Dedifferentiated amniotic fluid mesenchymal stem cell (primary cell): ENCODE data around the gene AGGF1.
"Not testable (repeated sequence)": the region's sequence is repeated elsewhere in the genome, so short reads cannot be mapped to it uniquely, and the experiment has no call there.

Experiments
- DNase-seq: peaks from one replicate; pipeline ENCODE4 v3.0.0-alpha.2; 2016; ENCODE audit errors: extremely low spot score

Gene AGGF1, protein sequence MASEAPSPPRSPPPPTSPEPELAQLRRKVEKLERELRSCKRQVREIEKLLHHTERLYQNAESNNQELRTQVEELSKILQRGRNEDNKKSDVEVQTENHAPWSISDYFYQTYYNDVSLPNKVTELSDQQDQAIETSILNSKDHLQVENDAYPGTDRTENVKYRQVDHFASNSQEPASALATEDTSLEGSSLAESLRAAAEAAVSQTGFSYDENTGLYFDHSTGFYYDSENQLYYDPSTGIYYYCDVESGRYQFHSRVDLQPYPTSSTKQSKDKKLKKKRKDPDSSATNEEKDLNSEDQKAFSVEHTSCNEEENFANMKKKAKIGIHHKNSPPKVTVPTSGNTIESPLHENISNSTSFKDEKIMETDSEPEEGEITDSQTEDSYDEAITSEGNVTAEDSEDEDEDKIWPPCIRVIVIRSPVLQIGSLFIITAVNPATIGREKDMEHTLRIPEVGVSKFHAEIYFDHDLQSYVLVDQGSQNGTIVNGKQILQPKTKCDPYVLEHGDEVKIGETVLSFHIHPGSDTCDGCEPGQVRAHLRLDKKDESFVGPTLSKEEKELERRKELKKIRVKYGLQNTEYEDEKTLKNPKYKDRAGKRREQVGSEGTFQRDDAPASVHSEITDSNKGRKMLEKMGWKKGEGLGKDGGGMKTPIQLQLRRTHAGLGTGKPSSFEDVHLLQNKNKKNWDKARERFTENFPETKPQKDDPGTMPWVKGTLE

DNA sequence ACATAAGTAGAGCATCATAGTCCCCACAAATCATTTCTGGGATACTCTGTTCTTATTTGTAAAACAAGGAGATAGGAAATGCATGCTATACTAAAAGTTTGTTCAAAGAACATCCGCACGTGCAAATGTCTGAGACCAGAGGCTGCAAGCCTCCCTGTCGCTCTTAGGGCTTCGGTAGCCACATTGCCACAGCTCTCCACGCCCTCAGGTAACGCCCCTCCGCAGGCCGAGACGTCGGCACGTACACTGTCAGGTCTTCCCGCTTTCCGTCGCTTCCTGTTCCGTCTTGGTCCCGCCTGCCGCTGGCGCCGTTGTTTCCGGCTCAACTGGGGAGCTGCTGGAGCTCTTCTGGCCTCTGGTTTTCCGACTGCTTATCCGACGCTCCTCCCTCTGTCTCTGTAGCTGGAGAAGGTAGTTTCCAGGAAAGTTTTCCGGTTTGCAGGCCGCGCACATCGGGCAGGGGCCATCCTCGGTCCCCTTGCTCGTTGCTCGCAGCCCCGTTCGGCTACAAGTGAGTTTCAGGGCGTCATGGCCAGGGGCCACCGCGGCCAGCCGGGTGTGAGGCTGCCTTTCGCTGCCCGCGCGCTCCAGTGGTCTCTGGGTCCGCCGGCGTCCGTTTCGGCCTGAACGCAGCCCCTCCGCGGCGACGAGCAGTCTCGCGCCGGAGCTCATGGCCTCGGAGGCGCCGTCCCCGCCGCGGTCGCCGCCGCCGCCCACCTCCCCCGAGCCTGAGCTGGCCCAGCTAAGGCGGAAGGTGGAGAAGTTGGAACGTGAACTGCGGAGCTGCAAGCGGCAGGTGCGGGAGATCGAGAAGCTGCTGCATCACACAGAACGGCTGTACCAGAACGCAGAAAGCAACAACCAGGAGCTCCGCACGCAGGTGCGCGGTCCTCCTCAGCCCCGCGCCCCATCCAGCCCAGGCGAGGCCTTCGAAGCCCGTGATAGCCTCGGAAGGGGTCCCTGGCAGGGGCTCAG lies at the start of gene AGGF1:
TSS of gene AGGF1 (plus strand) at position 308 of the 975 bp plus-strand sequence. CDS start at position 671, 363 bp downstream.
- DNase-seq = peak; percentile 81

DNA sequence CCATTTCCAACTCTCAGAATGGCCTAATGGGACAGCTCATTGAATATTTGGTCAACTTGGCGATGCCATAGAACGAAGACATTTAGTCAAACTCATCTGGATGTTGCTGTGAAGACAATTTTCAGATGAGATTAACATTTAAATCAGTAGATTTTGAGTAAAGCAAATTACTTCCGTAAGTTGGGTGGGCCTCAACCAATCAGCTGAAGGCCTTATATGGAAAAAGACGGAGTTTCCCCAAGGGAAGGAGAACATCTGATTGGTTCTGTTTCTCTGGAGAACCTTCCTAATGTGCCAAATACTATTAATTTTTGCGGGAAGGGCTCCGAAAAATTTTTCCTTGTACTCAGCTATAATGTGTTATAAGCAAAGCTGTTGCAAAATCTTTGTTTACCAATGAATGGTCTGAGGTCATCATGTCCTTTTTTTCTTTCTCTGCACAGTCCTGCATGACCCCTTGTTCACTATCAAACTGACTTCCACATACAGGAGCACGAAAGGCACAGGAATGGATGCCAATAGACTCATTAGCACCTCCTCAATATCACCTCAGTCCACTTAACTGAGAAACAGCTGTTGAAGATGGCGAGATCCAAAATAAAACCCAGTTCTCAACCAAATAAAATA lies 49.6 kb upstream of the AGGF1 start:
- DNase-seq = no peak

DNA sequence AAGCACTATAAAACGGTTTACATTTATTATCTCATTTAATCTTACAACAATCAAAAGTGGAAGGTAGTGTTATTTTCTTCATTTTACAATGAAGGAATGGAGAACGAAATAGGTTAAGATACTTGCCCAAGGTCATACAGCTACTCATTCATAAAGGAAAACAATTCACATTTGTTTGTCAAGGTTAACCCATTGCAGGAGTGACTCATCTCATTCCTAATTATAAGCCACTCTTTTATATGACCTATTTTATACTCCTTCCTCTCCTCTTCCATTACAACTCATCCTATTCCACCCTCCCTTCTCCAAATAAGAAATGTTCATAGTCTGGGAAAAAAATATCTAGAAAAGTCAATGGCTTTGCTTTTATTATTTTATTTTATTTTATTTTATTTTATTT lies 47.8 kb upstream of the AGGF1 start:
- DNase-seq = no peak

DNA sequence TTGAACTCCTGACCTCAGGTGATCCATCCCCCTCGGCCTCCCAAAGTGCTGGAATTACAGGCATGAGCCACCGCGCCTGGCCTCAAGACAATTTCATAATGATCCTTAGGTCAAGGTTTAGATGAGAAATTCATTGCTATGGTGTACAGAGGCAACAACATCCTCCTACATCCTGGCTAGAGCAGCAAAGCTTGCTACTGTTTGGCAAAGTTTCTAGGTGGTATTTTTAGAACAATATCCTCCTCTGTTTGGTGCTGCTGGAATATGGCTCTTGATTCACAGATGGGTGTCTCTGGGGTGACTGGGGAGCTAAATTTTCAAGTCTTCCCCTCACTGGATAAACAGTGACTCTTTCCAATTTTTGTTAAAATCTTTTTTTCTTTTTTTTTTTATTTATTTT lies 46.7 kb upstream of the AGGF1 start:
- DNase-seq = no peak

DNA sequence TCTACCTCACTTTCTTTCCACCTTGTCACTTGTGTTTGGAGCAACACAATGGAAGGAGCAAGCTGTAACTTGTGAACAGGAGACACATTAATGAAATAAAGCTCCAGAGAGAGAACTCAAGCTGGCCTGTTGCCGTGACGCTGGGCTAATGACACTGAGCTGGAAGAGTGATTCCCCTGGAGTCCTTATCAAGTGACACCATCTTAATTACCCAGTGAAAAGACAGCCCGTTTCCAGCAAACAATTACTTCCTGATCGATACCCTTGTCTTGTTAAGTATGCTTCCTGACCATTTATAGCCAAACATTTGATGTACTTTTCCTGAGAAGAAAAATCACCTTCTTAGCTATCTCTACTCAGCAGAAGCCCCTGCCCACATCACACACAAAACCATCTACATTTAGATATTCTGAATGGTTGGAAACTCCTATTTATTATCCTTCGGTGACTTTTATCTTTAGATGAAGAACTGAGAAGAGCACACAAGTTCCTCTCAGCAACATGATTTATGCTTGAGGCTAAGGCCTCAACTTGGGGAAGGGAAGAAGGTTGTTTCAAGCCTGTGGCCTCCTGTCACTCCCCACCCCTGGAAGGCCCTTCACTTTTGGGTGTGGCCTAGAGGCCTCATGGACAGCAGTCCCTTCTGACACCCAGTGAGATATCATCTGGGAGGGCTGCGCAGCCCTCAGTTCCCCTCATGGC lies 43.2 kb upstream of the AGGF1 start:
- no peak for DNase-seq

DNA sequence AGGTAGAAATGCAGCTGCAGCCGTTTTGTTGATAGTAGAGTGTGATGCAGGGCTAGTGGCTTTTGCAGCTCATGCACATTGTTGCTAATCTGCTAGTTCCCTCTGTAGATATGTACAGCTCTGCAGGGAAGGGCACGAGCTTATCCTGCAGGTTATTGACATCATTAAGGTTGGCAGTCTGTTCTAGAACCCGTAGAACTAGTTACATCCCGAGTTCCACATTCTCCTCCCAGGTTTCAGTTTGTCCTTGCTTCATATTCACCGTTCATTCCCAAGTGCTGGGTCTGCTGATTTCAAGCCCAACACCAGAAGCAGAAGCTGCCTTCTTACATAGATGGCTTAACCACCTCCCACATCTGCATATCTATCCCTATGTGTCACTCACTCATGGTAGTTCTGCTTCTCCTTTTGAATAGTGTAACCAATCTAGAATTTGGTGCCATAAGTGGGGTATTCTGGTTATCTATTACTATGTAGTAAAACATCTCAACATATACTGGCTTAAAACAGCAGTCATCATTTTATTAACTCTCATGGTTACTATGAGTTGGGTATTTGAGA lies 39.2 kb upstream of the AGGF1 start:
- DNase-seq = no peak

DNA sequence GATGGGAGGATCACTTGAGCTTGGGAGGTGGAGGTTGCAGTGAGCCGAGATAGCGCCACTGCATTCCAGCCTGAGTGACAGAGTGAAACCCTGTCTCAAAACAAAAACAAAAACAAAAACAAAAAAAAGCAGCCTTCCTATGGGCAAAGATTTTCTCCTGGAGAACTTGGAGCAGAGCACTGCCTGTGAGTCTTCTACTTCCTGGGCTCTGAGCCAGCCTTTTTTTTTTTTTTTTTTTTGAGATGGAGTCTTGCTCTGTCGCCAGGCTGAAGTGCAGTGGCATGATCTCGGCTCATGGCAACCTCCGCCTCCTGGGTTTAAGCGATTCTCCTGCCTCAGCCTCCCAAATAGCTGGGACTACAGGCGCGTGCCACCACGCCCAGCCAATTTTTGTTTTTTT lies 36.8 kb upstream of the AGGF1 start:
- not testable (repeated sequence) for DNase-seq

DNA sequence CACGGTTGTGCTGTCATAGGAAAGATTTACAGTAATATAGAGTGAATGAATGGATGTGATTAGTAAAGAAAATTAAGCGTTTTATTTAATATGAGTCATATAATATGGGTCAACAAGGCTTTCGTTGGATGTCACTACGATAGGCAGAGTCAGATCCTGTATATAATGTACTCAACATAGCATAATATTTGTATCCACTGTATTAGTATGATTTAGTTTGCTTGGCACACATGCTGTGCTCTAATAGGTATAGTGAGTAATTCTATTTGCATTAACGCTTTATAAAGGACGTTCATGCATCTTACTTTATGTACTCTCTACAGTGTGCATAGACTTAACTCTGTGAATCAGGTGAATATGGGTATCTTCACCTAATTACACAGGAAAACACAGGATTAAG lies 35.9 kb upstream of the AGGF1 start:
- no peak for DNase-seq

DNA sequence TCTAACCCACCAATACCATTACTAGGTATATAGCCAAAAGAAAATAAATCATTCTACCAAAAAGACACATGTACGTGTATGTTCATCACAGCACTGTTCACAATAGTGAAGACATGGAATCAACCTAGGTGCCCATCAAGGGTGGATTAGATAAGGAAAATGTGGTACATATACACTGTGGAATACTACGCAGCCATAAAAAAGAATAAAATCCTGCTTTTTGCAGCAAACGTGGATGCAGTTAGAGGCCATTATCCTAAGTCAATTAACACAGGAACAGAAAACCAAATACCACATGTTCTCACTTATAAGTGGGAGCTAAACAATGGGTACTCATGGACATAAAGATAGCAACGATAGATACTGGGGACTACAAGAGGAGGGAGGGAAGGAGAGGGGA lies 32.0 kb upstream of the AGGF1 start:
- DNase-seq = not testable (repeated sequence)

DNA sequence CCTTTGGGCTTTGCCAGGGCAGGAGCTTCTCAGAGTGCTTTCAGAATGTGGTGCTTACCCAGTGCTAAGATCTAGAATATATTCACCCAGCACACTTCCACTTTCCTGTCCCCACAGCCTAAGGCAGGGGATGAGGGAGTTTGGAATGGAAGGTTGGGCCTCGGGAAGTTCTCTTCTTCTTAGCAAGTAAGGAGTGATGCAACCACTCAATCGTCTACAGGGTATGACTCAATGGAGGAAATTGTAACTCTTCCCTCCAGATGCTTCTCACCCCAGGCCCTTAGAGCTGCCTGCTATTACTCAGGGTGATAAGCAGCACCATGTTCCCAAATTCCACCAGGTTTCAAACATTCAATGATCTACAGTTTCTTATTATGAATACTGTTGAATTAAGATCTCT lies 30.8 kb upstream of the AGGF1 start:
- peak; percentile 35 for DNase-seq

DNA sequence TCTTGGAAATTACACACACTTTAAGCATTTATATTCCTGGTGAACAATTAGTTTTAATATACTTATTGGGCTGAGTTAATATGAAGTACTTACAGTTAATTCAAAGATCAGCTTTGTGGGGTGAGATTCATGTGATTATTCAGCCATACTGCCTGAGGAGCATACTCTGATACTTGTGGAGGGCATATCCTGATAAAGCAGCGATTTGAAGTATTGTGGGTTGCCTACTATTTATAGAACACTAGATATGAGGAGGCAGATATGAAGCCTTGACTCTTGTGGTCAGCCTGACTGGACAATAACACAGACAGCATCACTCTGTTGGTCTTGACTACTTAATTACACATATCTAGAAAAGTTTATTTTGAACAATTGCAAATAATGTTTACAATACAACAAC lies 27.0 kb upstream of the AGGF1 start:
- DNase-seq = no peak

DNA sequence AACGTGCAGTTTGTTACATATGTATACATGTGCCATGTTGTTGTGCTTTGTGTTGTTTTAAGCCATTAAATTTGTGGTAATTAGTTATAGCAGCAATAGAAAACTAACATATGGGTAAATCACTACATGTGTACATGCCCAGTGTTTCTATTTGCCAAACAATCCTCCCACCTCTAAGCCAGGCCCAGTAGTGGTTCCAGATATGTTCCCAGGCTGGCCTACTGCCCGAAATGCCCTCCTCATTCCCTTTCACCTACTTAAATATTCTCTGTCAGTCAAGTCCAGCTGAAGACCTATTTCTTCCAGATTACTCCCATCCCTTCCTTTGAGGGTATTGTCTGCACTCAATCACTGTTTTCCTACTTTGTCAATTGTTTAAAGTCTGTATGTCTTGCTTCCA lies 24.1 kb upstream of the AGGF1 start:
- DNase-seq = no peak

DNA sequence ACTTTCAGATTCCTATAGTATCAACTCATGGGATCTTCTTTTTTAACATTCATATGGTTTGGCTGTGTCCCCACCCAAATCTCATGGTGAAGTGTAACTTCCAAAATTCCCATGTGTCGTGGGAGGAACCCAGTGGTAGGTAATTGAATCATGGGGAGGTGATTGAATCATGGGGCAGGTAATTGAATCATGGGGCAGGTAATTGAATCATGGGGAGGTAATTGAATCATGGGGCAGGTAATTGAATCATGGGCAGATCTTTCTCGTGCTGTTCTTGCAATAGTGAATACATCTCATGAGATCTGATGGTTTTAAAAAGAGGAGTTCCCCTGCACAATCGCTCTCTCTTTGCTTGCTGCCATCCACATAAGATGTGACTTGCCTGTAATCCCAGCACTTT lies 21.8 kb upstream of the AGGF1 start:
- DNase-seq = no peak

DNA sequence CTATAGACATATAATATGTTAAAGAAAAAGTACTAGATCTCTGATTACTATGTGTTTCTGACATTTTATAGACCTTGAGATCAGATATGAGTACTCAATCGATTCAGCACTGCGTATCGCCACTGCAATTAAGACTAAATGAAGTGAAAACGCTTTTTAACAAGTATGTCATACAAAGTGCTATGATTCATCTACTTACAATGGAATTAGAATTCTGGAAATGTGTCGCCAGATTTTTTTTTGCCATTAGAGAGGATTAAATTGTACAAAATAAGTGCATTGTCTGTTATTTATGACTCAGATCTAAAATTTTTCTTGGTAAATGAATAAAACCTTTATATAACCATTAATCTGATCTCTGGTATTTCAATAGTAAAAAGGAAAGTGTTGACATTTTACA lies 20.0 kb upstream of the AGGF1 start:
- no peak for DNase-seq

DNA sequence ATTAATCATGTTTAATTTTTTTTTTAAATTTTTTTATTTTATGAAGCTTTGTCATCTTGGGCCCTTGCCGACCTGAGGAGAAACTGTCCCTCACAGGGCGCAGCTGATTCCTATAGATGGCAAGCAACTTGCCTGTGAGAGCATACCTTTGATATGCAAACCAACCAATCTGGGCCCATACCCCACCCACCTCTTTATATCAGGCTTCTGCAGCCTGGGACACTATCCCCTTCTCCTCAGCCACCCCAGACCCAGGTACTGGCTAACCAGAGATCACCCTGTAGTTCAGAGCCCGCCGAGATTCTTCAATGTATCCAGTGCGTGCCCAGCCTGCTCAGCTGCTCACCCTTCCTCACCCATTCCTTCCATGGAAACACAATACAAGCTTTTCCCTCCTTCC lies 18.7 kb upstream of the AGGF1 start:
- no peak for DNase-seq

DNA sequence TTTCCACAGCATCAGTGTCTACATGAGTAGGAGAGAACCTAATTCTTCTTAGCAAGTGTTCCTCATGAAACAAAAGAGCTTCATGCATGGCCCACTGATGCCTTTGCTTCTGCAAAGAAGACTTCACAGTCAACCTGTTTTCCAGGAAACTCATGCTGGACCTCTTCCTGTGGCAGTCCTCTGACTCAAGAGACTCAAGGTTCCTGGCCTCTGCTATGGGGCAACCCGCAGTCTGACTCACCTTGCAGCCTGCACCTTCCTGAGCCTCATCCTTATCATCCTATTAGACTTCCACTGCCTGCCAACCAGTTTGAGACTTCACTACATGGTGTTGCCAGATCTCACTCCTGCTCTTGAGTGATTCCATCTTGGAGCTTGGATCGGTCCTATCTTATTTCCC lies 17.6 kb upstream of the AGGF1 start:
- no peak for DNase-seq

DNA sequence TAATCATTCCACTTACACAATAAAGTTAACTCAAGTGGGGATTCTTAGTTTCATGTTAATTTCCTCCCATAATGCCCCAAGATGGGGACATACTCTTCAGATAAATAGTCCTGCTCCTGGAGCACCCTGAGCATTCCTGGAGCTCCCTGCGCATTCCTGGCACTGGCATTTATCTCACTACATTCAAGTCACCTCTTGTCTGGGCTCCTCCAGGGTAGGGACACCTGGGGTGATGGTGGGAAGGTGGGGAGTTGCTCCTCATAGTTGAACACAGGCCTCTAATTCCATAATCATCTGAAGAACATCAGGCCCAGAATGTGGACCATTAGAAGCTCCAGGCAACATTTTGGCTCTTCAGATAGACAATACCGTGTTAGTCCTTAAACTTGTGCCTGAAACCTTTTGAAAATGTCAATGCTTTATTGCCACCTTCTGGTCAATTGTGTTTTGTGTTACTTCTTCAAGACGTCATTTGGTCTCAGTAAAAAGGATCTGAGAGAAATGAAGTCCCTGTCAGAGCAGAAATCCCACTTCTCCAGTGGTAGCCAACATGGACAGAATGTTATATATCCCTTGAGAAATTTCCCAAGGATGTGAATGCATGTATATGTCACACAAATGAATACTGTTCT lies 14.2 kb upstream of the AGGF1 start:
- peak; percentile 20 for DNase-seq

DNA sequence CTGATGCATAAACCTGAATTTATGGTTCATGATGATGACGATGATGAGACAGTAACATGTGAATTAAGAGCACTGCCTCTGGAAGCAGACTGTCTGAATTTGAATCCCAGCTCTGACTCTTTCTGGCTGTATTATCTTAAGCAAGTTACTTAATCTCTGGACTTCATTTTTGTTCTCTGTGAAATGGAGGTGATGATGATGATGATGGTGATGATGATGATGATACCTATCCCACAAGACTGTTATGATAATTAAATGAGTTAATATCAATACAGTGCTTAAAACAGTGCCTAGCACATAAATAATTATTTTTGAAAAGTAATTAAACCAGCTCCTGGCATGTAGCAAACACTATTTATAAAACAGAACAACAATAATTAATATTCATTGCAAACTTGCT lies 13.2 kb upstream of the AGGF1 start:
- no peak for DNase-seq

DNA sequence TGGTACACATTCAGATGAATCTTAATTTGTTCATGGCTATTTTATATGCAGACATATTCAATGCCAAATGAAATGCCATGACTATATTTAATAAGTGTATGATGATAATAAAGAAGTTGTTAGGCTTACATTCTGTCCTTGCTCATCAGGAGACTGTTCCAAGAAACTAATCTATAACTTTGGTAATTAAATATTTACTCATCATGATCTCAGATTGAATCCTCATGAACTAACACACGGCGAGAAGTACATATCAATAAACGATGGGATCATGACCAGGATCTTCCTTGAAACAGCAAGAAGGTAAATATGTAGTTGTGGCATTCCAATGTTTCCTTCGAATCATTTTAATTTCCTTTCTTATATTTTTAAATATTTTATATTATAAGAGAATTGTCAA lies 12.5 kb upstream of the AGGF1 start:
- no peak for DNase-seq
